ENCODE measurements around the gene HDX. TPM values are rescaled to one million over a fixed set of nuclear protein-coding genes. Genes with fewer than 3 reads are reported as not detected.

HDX gene
- total RNA-seq, result 4.2 and 10.3 TPM in 2 replicates

GRCh38 chrX:84501798-84502628 lies at the start of gene HDX:
Gene HDX, minus strand, starts transcription at chrX:84502453. Its CDS starts 27,056 bp downstream, at chrX:84475397.

